Stimulated activated CD4-positive, alpha-beta T cell treated with anti-CD3 and anti-CD28 coated beads, Interleukin-12 subunit alpha, Interleukin-12 subunit beta, amount 100 ng/mL, for 48 hours (primary cell): ENCODE results near the gene DOCK4.
A peak's percentile ranks its signal among the peaks of the same experiment; 100 is the strongest.
"Not testable (repeated sequence)": the region's sequence is repeated elsewhere in the genome, so short reads cannot be mapped to it uniquely, and the experiment has no call there.

Experiments
- DNase-seq, 3 donors: peaks; one replicate each; pipeline ENCODE4 v3.0.0-alpha.2; 2020; ENCODE audit warnings: low read depth in 2 of 3, low spot score in 1 of 3

DOCK4 gene, protein sequence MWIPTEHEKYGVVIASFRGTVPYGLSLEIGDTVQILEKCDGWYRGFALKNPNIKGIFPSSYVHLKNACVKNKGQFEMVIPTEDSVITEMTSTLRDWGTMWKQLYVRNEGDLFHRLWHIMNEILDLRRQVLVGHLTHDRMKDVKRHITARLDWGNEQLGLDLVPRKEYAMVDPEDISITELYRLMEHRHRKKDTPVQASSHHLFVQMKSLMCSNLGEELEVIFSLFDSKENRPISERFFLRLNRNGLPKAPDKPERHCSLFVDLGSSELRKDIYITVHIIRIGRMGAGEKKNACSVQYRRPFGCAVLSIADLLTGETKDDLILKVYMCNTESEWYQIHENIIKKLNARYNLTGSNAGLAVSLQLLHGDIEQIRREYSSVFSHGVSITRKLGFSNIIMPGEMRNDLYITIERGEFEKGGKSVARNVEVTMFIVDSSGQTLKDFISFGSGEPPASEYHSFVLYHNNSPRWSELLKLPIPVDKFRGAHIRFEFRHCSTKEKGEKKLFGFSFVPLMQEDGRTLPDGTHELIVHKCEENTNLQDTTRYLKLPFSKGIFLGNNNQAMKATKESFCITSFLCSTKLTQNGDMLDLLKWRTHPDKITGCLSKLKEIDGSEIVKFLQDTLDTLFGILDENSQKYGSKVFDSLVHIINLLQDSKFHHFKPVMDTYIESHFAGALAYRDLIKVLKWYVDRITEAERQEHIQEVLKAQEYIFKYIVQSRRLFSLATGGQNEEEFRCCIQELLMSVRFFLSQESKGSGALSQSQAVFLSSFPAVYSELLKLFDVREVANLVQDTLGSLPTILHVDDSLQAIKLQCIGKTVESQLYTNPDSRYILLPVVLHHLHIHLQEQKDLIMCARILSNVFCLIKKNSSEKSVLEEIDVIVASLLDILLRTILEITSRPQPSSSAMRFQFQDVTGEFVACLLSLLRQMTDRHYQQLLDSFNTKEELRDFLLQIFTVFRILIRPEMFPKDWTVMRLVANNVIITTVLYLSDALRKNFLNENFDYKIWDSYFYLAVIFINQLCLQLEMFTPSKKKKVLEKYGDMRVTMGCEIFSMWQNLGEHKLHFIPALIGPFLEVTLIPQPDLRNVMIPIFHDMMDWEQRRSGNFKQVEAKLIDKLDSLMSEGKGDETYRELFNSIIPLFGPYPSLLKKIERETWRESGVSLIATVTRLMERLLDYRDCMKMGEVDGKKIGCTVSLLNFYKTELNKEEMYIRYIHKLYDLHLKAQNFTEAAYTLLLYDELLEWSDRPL (N-terminal part only)

DNA sequence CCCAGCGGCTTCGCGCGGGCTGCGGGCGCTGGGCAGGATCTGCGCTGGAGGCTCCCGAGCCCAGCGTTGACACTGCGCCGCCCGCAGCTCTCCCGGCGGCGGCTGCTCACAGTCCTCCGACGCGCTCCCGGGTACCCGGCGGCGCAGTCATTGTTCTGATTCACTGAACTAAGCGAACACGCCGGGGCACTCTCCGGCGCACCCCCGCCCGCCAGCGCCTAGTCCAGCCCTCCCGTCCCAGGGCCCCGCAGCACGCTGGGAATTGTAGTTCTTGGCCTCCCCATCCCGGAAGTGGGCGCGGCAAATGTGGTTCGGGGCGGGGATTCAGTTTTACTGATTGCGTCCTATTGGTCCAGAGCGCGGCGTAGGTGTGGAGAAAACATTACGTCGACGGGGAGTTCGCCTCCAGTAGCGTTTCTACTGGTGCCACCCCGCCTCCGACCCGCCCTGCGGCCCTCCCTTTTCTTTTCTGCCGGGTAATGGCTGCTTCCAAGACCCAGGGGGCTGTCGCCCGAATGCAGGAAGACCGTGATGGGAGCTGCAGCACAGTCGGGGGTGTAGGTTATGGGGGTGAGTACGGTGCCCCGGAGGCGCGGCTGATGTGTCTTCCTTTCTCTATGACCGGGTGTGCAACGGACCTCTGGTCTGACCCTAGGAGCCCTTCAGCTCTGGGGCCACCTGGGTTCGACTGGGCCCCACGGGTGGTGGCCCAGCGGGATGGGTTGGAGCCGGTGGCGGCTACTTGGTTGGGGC, at the start of gene DOCK4, which contains the start of gene ZNF277:
TSS of gene DOCK4 (minus strand) at position 162 of the 753 bp plus-strand sequence. CDS start 261 bp downstream, outside the sequence.
TSS of gene ZNF277 (plus strand) at position 458 of the 753 bp plus-strand sequence. CDS start at position 480, 22 bp downstream.
- DNase-seq, result peak; percentile 98 to 99 (median 99)

GRCh38 chr7:112255388-112255720, 49.2 kb upstream of the DOCK4 start:
- DNase-seq, result no peak

GRCh38 chr7:112254709-112255387, 48.6 kb upstream of the DOCK4 start:
- DNase-seq, result no peak

- DNase-seq, result no peak
Measured at GRCh38 chr7:112254156-112254555, 48.0 kb upstream of the DOCK4 start.

DNA sequence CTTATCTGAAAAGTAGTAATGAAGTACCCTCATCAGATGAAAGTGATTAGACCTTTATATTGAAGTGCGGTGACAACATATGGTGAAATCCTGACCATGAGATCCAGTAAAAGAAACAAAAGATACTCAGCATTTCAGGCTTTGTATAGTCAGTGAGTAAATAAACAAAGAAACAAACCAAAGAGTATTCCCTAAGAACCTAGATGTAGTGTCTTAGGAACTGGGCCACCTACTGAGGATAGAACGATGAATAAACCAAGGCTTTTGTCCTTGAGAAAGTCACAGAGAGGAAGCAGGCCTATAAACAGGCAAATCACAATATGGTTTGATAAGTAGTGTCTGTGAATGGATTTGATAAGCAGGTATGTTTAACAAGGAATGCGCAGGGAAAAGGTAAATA, 46.5 kb upstream of the DOCK4 start:
- DNase-seq, result no peak

GRCh38 chr7:112252141-112252540, 45.9 kb upstream of the DOCK4 start:
- no peak for DNase-seq

- DNase-seq, result not testable (repeated sequence)
Measured at GRCh38 chr7:112249967-112250366, 43.8 kb upstream of the DOCK4 start.

DNA sequence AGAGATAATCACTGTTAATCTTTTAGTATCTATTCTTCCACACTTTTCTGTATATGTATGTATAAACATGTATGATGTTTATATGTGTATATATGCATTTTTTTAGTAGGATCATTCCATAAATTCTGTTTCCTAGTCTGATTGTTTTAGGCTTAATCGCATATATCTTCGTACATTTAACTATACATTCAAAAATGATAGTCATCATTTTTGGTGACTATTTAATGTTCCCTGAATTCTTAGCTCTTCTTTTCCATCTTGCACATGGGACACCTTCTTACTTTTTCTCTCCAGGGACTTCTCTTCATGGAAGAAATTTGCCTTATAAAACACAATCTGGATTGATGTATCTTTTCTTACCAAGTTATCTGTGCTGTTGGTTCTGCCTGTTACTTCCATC, 42.4 kb upstream of the DOCK4 start:
- DNase-seq, result no peak

DNA sequence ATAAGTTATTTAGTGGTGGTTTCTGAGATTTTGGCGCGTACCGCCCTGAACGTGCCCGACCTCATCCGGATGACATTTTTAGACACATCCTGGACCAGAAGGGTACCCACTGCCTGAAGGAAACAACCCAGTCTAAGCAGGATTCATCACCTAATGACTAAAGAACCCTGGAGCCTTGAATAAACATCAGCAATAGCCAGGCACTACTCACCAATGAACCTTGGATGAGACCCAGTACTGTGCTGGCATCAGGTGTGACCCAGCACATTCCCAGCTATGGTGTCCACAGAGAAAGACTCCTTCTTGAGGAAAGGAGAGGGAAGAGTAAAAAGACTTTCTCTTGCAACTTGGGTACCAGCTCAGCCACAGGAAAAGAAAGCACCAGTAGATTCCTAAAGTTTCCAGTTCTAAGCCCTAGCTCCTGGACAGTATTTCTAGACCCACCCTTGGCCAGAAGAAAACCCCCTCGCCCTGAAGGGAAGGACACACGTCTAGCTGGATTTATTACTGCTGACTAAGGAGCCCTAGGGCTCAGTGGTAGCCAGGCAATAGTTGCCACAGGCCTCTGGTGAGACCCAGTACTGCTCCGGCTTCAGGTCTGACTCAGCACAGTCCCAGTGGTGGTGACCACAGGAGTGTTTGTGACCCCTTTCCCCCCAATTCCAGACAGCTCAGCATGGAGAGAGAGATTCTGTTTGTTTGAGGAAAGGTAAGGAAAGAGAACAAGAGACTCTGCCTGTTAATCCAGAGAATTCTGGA, 32.8 kb upstream of the DOCK4 start:
- DNase-seq, result no peak

DNA sequence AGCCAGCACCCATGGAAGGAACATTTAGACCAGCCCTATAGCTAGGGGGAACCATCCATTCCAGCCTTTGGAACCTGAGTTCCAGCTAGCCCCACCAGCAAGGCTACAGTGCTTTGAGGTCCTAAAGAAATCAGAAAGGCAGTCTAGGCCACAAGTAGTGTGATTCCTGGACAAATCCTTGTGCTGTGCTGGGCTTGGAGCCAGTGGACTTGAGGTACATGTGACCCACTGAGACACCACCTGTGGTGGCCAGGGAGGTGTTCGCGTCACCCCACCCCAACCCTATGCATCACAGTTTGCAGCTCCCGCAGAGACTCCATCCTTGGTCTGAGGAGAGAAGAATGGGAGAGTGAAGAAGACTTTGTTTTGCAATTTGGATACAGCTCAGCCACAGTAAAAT, 32.1 kb upstream of the DOCK4 start:
- no peak for DNase-seq

DNA sequence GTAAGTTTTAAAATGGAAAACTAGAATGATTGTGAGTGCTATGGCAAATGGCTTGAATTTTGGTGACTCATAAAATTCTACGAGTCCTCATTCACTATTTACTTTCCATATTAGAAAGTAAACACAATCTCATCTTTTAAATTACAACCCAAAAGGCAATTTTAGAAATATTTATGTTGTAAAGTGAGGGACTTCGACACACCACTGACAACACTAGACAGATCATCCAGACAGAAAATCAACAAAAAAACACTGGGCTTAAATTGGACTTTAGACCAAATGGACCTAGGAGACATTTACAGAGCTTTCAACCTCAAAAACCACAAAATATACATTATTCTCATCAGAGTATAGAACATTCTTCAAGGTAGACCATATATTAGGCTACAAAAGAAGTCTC, 30.4 kb upstream of the DOCK4 start:
- DNase-seq, result no peak

DNA sequence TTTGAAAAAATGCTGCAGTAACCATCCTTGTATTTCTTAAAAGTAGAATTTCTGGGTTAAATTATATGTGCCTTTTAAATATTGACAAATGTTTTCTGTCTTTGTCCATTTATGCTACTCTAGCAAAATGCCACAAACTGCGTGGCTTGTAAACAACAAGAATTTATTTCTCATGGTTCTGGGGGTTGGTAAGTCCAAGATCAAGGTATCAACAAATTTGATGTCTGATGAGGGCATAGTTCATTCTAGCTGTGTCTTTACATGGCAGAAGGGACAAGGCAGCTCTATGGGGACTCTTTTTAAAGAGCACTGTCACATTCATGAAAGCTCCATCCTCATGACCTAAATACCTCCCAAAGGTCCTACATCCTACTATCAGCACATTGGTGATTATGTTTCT, 27.9 kb upstream of the DOCK4 start:
- no peak for DNase-seq

- DNase-seq, result no peak
Measured at GRCh38 chr7:112233048-112233697, 27.0 kb upstream of the DOCK4 start.

GRCh38 chr7:112232212-112232978, 26.2 kb upstream of the DOCK4 start:
- no peak for DNase-seq

GRCh38 chr7:112228632-112229031, 22.4 kb upstream of the DOCK4 start:
- no peak for DNase-seq

DNA sequence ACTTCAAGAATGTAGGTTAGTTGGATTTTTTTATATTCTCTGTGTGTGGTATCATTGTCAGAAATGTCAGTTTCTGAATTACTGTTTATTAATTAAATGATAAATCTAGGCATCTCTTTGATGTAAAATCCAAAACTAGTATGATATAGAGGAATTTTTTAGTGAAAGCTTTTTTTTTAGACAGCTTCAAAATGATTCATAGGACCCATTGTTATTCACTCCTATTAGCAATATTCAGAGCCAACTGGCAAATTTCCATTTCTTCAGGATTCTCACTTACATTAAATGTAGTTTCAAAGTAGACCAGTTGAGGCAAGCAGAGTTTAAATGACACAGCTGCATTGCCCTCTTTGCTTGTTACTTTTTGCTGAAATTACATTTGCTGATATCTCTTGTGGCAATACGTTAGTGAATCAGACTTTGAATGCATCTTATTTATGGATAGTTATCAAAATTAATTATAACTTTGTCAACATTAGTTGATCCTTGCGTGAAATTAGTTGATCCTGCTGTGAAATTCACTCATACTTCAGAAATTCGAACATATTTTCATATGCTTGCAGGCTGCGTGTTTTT, 20.6 kb upstream of the DOCK4 start:
- no peak for DNase-seq

- no peak for DNase-seq
Measured at GRCh38 chr7:112225006-112225405, 18.8 kb upstream of the DOCK4 start.

DNA sequence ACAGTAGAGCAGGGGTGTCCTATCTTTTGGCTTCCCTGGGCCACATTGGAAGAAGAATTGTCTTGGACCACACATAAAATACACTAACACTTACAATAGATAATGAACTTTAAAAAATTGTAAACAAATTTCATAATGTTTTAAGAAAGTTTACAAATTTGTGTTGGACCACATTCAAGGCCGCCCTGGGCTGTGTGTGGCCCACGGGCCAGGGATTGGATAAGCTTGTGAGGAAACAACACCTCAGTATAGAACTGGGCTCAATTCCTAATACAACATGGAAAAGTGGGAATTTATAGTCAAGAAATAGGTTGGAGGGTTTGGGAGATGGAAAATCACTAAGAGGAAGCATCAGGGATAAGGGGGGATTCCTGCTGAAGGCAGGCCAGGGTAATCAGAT, 18.0 kb upstream of the DOCK4 start:
- no peak for DNase-seq
